Measurements from ENCODE around the gene HSPA1A. TPM values are rescaled to one million over a fixed set of nuclear protein-coding genes. Genes with fewer than 3 reads are reported as not detected.
"Not testable (repeated sequence)": the region's sequence is repeated elsewhere in the genome, so short reads cannot be mapped to it uniquely, and the experiment has no call there.

HSPA1A gene
- total RNA-seq, 2 donors from 2014 or later: 230 to 440 TPM

- intact Hi-C loops (cut with DNase I): loop anchor here (5.0 kb wide), 1 partner anchor 83 kb away; the partner anchor contains the start of gene CLIC1
- TF ChIP-seq POLR2A (IDR thresholded peaks at IDR 0.05) (no peak), POLR2AphosphoS5 (IDR thresholded peaks at IDR 0.05) (no peak)
- TF ChIP-seq, protein P1, sequence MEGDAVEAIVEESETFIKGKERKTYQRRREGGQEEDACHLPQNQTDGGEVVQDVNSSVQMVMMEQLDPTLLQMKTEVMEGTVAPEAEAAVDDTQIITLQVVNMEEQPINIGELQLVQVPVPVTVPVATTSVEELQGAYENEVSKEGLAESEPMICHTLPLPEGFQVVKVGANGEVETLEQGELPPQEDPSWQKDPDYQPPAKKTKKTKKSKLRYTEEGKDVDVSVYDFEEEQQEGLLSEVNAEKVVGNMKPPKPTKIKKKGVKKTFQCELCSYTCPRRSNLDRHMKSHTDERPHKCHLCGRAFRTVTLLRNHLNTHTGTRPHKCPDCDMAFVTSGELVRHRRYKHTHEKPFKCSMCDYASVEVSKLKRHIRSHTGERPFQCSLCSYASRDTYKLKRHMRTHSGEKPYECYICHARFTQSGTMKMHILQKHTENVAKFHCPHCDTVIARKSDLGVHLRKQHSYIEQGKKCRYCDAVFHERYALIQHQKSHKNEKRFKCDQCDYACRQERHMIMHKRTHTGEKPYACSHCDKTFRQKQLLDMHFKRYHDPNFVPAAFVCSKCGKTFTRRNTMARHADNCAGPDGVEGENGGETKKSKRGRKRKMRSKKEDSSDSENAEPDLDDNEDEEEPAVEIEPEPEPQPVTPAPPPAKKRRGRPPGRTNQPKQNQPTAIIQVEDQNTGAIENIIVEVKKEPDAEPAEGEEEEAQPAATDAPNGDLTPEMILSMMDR (IDR thresholded peaks at IDR 0.05): no peak
- no peak overlapping the region for H3K4me3 ChIP-seq
- peak overlapping the region; percentile 97 to 100 for H3K27ac ChIP-seq
- no peak for DNase-seq (ENCODE audit: low spot score)
- H3K9me3 ChIP-seq: no peaks in the 10 kb centered on the region
- no peaks in the 10 kb centered on the region for H3K27me3 ChIP-seq (replicated peaks; ENCODE audit: insufficient read depth)
- no peaks in the 10 kb centered on the region for H3K36me3 ChIP-seq
- peaks cover 16% of the 10 kb centered on the region for H3K4me1 ChIP-seq (replicated peaks)
Measured at GRCh38 chr6:31819871-31820299, 4.5 kb downstream of the HSPA1A start.

- peaks cover 16% of the 10 kb centered on the region for H3K4me1 ChIP-seq (replicated peaks)
- not testable (repeated sequence) for H3K9me3 ChIP-seq; H3K36me3 ChIP-seq; DNase-seq (ENCODE audit: low spot score); H3K4me3 ChIP-seq; H3K27me3 ChIP-seq (replicated peaks; ENCODE audit: insufficient read depth)
- WGBS: 86% methylated on average over 10 of the region's 10 CpGs
- intact Hi-C loops (cut with DNase I): loop anchor here (5.0 kb wide), 1 partner anchor 83 kb away; the partner anchor contains the start of gene CLIC1
- peak overlapping the region; percentile 97 to 100 for H3K27ac ChIP-seq
Measured at GRCh38 chr6:31820399-31820798, 5.1 kb downstream of the HSPA1A start.

DNA sequence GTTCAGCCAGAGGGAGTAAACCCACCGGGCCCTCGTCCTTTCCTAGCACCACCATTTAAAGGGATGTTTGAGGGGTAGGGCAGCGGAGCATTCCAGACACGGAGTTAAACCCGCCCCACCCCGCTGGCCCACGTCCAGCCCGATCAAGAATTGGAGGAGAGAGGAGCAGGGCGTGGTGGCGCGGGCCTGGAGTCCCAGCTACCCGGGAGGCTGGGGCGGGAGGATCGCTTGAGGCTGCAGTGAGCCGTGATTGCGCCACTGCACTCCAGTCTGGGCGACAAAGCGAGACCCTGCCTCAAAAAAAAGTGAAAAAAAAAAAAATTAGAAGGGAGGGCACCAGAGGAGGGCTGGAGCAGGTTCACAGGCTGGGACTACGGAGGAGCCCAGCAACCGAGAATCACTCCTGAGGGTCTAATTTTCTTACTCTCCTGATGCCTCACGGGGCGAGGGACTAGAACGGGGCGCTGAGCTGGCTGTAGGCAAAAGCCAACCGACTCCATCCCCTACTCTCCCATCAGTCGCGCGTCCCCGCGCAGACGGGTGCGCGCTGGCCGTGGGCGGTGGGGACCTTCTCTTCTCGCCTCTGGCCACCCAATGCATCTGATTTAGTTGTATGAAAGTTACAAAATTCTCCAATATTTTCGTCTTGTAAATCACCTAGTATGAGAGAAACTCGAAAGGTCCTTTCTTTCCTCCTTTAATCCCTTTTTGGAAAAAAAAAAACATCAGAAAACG lies 6.1 kb downstream of the HSPA1A start:
- 6% methylated on average over 39 of the region's 39 CpGs for whole genome bisulfite sequencing

DNA sequence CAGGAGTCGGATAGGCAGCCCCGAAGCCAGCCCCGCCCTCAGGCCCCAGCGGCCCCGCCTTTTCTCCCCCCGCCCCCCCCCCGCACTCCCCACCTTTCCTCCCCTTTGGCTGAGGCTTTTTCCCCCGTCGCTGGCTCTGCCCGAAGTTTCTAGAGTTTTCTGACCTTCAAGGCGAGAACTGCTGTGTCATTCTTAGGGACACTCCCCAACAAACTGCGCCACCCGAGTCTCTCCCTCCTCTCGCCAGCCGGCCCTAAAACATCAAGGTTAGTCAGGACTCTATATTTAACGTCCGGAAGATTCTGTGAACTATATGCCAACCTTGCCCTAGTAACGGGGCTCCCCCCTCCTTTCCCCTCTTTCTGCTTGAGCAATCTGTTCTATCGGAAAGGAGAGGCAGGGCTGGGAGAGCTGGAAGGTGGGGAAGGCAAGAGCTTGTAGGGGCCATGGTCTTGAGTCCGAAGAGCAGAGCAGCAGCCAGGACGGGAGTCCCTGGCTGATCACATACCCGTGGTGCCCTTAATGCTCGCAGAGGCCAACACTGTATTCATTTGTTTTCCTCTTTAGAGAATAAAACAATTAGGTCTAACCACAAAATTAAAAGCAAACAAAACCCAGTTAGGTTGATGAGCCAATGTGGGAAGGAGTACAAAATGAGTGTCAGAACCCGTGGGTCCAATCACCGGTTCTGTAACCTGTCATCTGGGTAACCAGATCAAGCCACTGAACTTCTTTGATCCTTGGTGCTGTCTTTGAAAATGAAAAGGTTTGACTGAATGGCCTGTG lies 6.9 kb downstream of the HSPA1A start:
- WGBS: 0% methylated on average over 25 of the region's 25 CpGs
- intact Hi-C loops (cut with DNase I): loop anchor here (5.0 kb wide), 1 partner anchor 85 kb away; the partner anchor contains the start of gene CLIC1
- H3K4me1 ChIP-seq (replicated peaks): peaks cover 22% of the 10 kb centered on the region
- H3K36me3 ChIP-seq: no peaks in the 10 kb centered on the region
- H3K9me3 ChIP-seq: no peaks in the 10 kb centered on the region
- peak overlapping the region; percentile 30 to 46 for H3K4me3 ChIP-seq
- H3K27ac ChIP-seq: peak overlapping the region; percentile 97 to 100
- DNase-seq (ENCODE audit: low spot score): peak; percentile 89
- no peaks in the 10 kb centered on the region for H3K27me3 ChIP-seq (replicated peaks; ENCODE audit: insufficient read depth)
- TF ChIP-seq, protein P1 (IDR thresholded peaks at IDR 0.05): no peak
- peak; percentile 55 for TF ChIP-seq POLR2A (IDR thresholded peaks at IDR 0.05)
- TF ChIP-seq POLR2AphosphoS5 (IDR thresholded peaks at IDR 0.05): peak; percentile 96

More for the DNA sequence above, 6.1 kb downstream of the HSPA1A start:
- Histone ChIP-seq H3K4me1 (replicated peaks) (peaks cover 22% of the 10 kb centered on the region), H3K9me3 (no peaks in the 10 kb centered on the region), H3K4me3 (peak overlapping the region; percentile 30 to 46), H3K27ac (peak overlapping the region; percentile 97 to 100), H3K27me3 (replicated peaks; ENCODE audit: insufficient read depth) (no peaks in the 10 kb centered on the region), H3K36me3 (no peaks in the 10 kb centered on the region)
- TF ChIP-seq, protein P1 (IDR thresholded peaks at IDR 0.05): no peak
- peak; percentile 48 for TF ChIP-seq POLR2A (IDR thresholded peaks at IDR 0.05)
- peak; percentile 59 for DNase-seq (ENCODE audit: low spot score)
- intact Hi-C loops (cut with DNase I): loop anchor here (5.0 kb wide), 1 partner anchor 84 kb away; the partner anchor contains the start of gene CLIC1

DNA sequence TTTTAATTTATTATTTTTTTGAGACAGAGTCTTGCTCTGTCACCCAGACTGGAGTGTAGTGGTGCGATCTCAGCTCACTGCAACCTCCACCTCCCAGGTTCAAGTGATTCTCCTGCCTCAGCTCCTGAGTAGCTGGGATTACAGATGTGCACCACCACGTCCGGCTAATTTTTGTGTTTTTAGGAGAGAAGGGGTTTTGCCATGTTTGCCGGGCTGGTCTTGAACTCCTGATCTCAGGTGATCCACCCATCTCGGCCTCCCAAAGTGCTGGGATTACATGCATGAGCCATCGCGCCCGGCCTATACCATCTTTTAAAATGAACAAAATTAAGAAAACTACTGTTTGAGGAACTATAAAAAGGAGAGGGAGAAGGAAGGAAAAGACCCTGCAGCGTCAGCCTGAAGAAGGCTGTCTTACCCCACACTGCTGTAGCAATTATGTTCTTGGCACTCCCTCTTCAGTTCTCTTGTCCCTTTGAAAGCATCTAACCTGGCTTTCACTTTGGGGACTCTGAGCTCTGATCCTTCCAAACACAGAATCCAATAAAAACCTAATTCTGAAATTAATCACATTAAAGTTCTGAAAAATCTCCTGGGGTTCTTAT lies 8.4 kb downstream of the HSPA1A start:
- Histone ChIP-seq H3K27ac (peak overlapping the region; percentile 97 to 100), H3K4me1 (replicated peaks) (peaks cover 22% of the 10 kb centered on the region)
- H3K36me3 ChIP-seq; H3K27me3 ChIP-seq (replicated peaks; ENCODE audit: insufficient read depth); DNase-seq (ENCODE audit: low spot score); H3K9me3 ChIP-seq; H3K4me3 ChIP-seq: not testable (repeated sequence)
- intact Hi-C loops (cut with DNase I): loop anchor here (5.0 kb wide), 1 partner anchor 86 kb away; the partner anchor contains the start of gene CLIC1
- 71% methylated on average over 9 of the region's 9 CpGs for WGBS

Data from prostate gland (tissue), 2 donors.